H1 (cell line): ENCODE measurements around the gene NDUFA5.

ENCODE experiments used
- ASH2L ChIP-seq: fragments of 200-600, 300-600 bp; sonication (generic); IDR thresholded peaks from one replicate; pipeline ENCODE4 v1.7.1; 2017; ENCODE audit warnings: low read length
- CBX5 ChIP-seq: fragments of 300-800, 300-1000 bp; sonication (generic); IDR thresholded peaks from 2 replicates; pipeline ENCODE4 v1.7.1; 2016; ENCODE audit warnings: antibody characterized with exemption, low read length, low read depth
- CTBP2 ChIP-seq: IDR thresholded peaks from 2 replicates; pipeline ENCODE4 v1.7.0; 2011; ENCODE audit warnings: borderline replicate concordance, mild to moderate bottlenecking, moderate library complexity, mixed read lengths, low read length; ENCODE audit not compliant: insufficient read depth, insufficient read length
- POLR2A ChIP-seq, 2 experiments: IDR thresholded peaks; 1 replicate in 1 of 2; 2 replicates in 1 of 2; pipeline ENCODE4 v1.6.1; 2011; ENCODE audit warnings: low read depth in 2 of 2, low read length in 2 of 2, mild to moderate bottlenecking in 2 of 2; ENCODE audit errors: control extremely low read depth in 1 of 2
- RNF2 ChIP-seq: fragments of 200-900, 300-1000 bp; sonication (generic); IDR thresholded peaks from 2 replicates; pipeline ENCODE4 v1.7.1; 2016; ENCODE audit warnings: borderline replicate concordance, low read depth, mild to moderate bottlenecking, antibody characterized with exemption, low read length; ENCODE audit not compliant: poor library complexity, severe bottlenecking; ENCODE audit errors: missing control alignments
- SIRT6 ChIP-seq: IDR thresholded peaks from one replicate; pipeline ENCODE4 v1.7.1; 2012; ENCODE audit warnings: low read length, inconsistent platforms
- SP1 ChIP-seq: IDR thresholded peaks from 2 replicates; pipeline ENCODE4 v1.6.1; 2011; ENCODE audit warnings: low read depth, low read length
- SP4 ChIP-seq: IDR thresholded peaks from 2 replicates; pipeline ENCODE4 v1.6.1; 2012; ENCODE audit warnings: low read length, inconsistent platforms
- SRF ChIP-seq: IDR thresholded peaks from 2 replicates; pipeline ENCODE4 v1.6.1; 2011; ENCODE audit warnings: mild to moderate bottlenecking, low read depth, low read length, moderate library complexity
- TAF7 ChIP-seq: optimal IDR thresholded peaks from 2 replicates; pipeline ENCODE3; 2011; ENCODE audit warnings: low read depth, mild to moderate bottlenecking, inconsistent platforms, low read length, moderate library complexity, borderline replicate concordance
- TF ChIP-seq, protein P1 (sequence below), 3 experiments: IDR thresholded peaks; 1 replicate in 2 of 3; 2 replicates in 1 of 3; pipeline versions ENCODE4 v1.5.1 to v1.6.1; 2011; ENCODE audit warnings: low read length in 3 of 3, mild to moderate bottlenecking in 3 of 3, inconsistent platforms in 2 of 3, low read depth in 1 of 3, moderate library complexity in 1 of 3; ENCODE audit not compliant: insufficient read depth in 1 of 3; ENCODE audit errors: control extremely low read depth in 1 of 3
- TF ChIP-seq, protein P2 (sequence below): IDR thresholded peaks from 2 replicates; pipeline ENCODE4 v1.6.1; 2011; ENCODE audit warnings: low read depth, mild to moderate bottlenecking, low read length; ENCODE audit not compliant: insufficient read depth

DNA sequence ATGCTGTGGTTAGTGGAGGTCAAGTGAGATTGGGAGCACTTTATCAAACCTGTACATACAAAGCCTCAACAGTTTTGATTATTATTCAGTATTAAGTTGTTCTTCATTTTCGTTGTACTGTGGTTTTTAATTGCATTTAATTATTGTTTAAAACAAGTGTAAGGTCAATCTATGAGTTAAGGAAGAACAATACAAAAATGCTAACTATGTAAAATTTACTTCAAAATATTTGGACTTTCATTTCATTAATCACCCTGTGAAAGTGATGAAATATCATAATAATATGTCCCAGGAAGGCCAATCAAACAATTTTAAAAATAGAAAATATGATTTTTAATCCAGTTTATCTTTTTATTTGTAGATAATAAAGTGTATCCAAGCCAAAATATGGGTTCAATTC is 13.6 kb upstream of the NDUFA5 start:
- TF ChIP-seq TAF7 (no peak), ASH2L (no peak), SP1 (no peak), POLR2A (IDR thresholded peaks at IDR 0.05; ENCODE audit: control extremely low read depth in 1 of 2, low read depth in 2 of 2, low read length in 2 of 2) (no peak), CTBP2 (no peak), CBX5 (no peak), SIRT6 (no peak), SP4 (no peak), RNF2 (no peak), SRF (no peak)
- TF ChIP-seq, protein P1, sequence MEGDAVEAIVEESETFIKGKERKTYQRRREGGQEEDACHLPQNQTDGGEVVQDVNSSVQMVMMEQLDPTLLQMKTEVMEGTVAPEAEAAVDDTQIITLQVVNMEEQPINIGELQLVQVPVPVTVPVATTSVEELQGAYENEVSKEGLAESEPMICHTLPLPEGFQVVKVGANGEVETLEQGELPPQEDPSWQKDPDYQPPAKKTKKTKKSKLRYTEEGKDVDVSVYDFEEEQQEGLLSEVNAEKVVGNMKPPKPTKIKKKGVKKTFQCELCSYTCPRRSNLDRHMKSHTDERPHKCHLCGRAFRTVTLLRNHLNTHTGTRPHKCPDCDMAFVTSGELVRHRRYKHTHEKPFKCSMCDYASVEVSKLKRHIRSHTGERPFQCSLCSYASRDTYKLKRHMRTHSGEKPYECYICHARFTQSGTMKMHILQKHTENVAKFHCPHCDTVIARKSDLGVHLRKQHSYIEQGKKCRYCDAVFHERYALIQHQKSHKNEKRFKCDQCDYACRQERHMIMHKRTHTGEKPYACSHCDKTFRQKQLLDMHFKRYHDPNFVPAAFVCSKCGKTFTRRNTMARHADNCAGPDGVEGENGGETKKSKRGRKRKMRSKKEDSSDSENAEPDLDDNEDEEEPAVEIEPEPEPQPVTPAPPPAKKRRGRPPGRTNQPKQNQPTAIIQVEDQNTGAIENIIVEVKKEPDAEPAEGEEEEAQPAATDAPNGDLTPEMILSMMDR (IDR thresholded peaks at IDR 0.05; ENCODE audit: control extremely low read depth in 1 of 3, insufficient read depth in 1 of 3, low read depth in 1 of 3, low read length in 3 of 3), result no peak
- TF ChIP-seq, protein P2, sequence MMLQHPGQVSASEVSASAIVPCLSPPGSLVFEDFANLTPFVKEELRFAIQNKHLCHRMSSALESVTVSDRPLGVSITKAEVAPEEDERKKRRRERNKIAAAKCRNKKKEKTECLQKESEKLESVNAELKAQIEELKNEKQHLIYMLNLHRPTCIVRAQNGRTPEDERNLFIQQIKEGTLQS, result no peak
